IMR-90 (cell line): Measurements from ENCODE around the gene GOLGA6C.
"Not testable (repeated sequence)": the region's sequence is repeated elsewhere in the genome, so short reads cannot be mapped to it uniquely, and the experiment has no call there.

ENCODE experiments used
- CTCF ChIP-seq: conservative IDR thresholded peaks from 2 replicates; pipeline ENCODE4 v1.5.1; 2012; ENCODE audit warnings: mild to moderate bottlenecking, low read depth, low read length, improper control_type of control experiment
- POLR2A ChIP-seq: IDR thresholded peaks from 2 replicates; pipeline ENCODE4 v1.6.1; 2012; ENCODE audit warnings: mild to moderate bottlenecking, low read depth, low read length
- RAD21 ChIP-seq: IDR thresholded peaks from 2 replicates; pipeline ENCODE4 v1.6.1; 2012; ENCODE audit warnings: low read length, improper control_type of control experiment
- USF2 ChIP-seq: fragments of 150-350 bp; IDR thresholded peaks from 2 replicates; pipeline ENCODE4 v1.6.1; 2017; ENCODE audit warnings: mild to moderate bottlenecking, antibody characterized with exemption, low read length, low read depth

GRCh38 chr15:75319231-75319897 lies 61.2 kb downstream of the GOLGA6C start:
- not testable (repeated sequence) for TF ChIP-seq CTCF, POLR2A, RAD21, USF2
